IMR-90 (cell line): ENCODE data around the gene KCP. TPM values are rescaled to one million over a fixed set of nuclear protein-coding genes. Genes with fewer than 3 reads are reported as not detected.

Experiments used
- ATAC-seq: fragments of 200-7000 bp; cut with Tn5 transposase; 2 replicates; pipeline ENCODE4 v1.9.1; 2020; ENCODE audit warnings: low read depth, mild to moderate bottlenecking, moderate library complexity
- BruUV-seq: library from RNA; stranded (reverse); fragments of 400-500 nt; replicated peaks from 2 replicates; lab custom pipeline; 2021; lab: Mats Ljungman, UMichigan
- CTCF ChIA-PET: fragments of 300-600 bp; formaldehyde crosslinking; extraction: SDS; loops from one replicate; lab custom pipeline; 2021; ENCODE audit warnings: antibody characterized with exemption; lab: Yijun Ruan, JAX
- POLR2A ChIA-PET: fragments of 300-600 bp; sonication (Branson Sonifier 250); formaldehyde crosslinking; loops from one replicate; lab custom pipeline; 2022; ENCODE audit warnings: antibody characterized with exemption; ENCODE audit not compliant: unreplicated experiment; lab: Charles Lee
- DNase-seq: peaks from one replicate; pipeline ENCODE4 v3.0.0; 2013
- H2AFZ ChIP-seq: replicated peaks from 2 replicates; pipeline ENCODE3; 2013; ENCODE audit warnings: low read length, mild to moderate bottlenecking; ENCODE audit not compliant: poor library complexity
- H2AK5ac ChIP-seq: 2 replicates; pipeline ENCODE4 v1.6.1; 2013; ENCODE audit warnings: low read depth, low read length, inconsistent platforms
- H2AK9ac ChIP-seq: replicated peaks from 2 replicates; pipeline ENCODE3; 2013; ENCODE audit warnings: mild to moderate bottlenecking, low read depth, low read length, moderate library complexity; ENCODE audit not compliant: poor library complexity
- H2BK120ac ChIP-seq: 2 replicates; pipeline ENCODE4 v1.6.1; 2013; ENCODE audit warnings: low read depth, low read length, inconsistent platforms
- H2BK15ac ChIP-seq: 3 replicates; pipeline ENCODE4 v1.6.1; 2013; ENCODE audit warnings: low read depth, low read length, inconsistent platforms
- H2BK20ac ChIP-seq: 2 replicates; pipeline ENCODE4 v1.6.1; 2013; ENCODE audit warnings: low read depth, mild to moderate bottlenecking, inconsistent platforms, low read length, moderate library complexity
- H2BK5ac ChIP-seq: 2 replicates; pipeline ENCODE4 v1.6.1; 2013; ENCODE audit warnings: mild to moderate bottlenecking, low read depth, low read length, inconsistent platforms; ENCODE audit not compliant: poor library complexity, severe bottlenecking
- H3K14ac ChIP-seq: replicated peaks from 2 replicates; pipeline ENCODE4 v1.6.1; 2013; ENCODE audit warnings: low read depth, low read length, inconsistent platforms
- H3K18ac ChIP-seq: 2 replicates; pipeline ENCODE4 v1.6.1; 2013; ENCODE audit warnings: low read depth, low read length, control low read depth
- H3K23ac ChIP-seq: 2 replicates; pipeline ENCODE4 v1.6.1; 2013; ENCODE audit warnings: low read depth, low read length, inconsistent platforms
- H3K27ac ChIP-seq: 2 replicates; pipeline ENCODE4 v1.5.1; 2013; ENCODE audit warnings: mild to moderate bottlenecking, control low read depth, low read length; ENCODE audit not compliant: insufficient read depth
- H3K27me3 ChIP-seq: 2 replicates; pipeline ENCODE4 v1.6.1; 2013; ENCODE audit warnings: low read length; ENCODE audit not compliant: control insufficient read depth, insufficient read depth
- H3K36me3 ChIP-seq: 2 replicates; pipeline ENCODE4 v1.6.1; 2013; ENCODE audit warnings: low read length, mixed read lengths; ENCODE audit not compliant: control insufficient read depth, insufficient read depth
- H3K4ac ChIP-seq: 2 replicates; pipeline ENCODE4 v1.6.1; 2013; ENCODE audit warnings: low read depth, low read length, inconsistent platforms
- H3K4me1 ChIP-seq: 2 replicates; pipeline ENCODE4 v1.6.1; 2013; ENCODE audit warnings: low read length, mixed read lengths; ENCODE audit not compliant: control insufficient read depth, insufficient read depth
- H3K4me2 ChIP-seq: 2 replicates; pipeline ENCODE4 v1.6.1; 2013; ENCODE audit warnings: low read depth, mild to moderate bottlenecking, control low read depth, low read length, moderate library complexity
- H3K4me3 ChIP-seq: 2 replicates; pipeline ENCODE4 v1.5.1; 2013; ENCODE audit warnings: low read depth, mild to moderate bottlenecking, control low read depth, low read length, moderate library complexity; ENCODE audit not compliant: insufficient read depth
- H3K56ac ChIP-seq: 2 replicates; pipeline ENCODE4 v1.6.1; 2013; ENCODE audit warnings: low read length, inconsistent platforms; ENCODE audit not compliant: insufficient read depth; ENCODE audit errors: extremely low read depth
- H3K79me1 ChIP-seq, 2 experiments: 2 replicates each; pipeline ENCODE4 v1.6.1; 2013; ENCODE audit warnings: low read length in 2 of 2, inconsistent platforms in 1 of 2, low read depth in 1 of 2
- H3K9ac ChIP-seq: 2 replicates; pipeline ENCODE4 v1.6.1; 2013; ENCODE audit warnings: low read depth, low read length, control low read depth
- H3K9me1 ChIP-seq: 2 replicates; pipeline ENCODE4 v1.6.1; 2013; ENCODE audit warnings: low read length, inconsistent platforms; ENCODE audit not compliant: insufficient read depth
- H3K9me3 ChIP-seq: 2 replicates; pipeline ENCODE4 v1.6.1; 2013; ENCODE audit warnings: low read length; ENCODE audit not compliant: control insufficient read depth, insufficient read depth
- H4K20me1 ChIP-seq: 2 replicates; pipeline ENCODE4 v1.6.1; 2013; ENCODE audit warnings: low read length, inconsistent platforms; ENCODE audit not compliant: insufficient read depth
- H4K5ac ChIP-seq: 2 replicates; pipeline ENCODE4 v1.6.1; 2013; ENCODE audit warnings: mild to moderate bottlenecking, low read depth, low read length, control low read depth
- H4K8ac ChIP-seq, 2 experiments: 2 replicates each; pipeline ENCODE4 v1.6.1; 2013; ENCODE audit warnings: low read depth in 2 of 2, low read length in 2 of 2, control low read depth in 1 of 2, inconsistent platforms in 1 of 2
- H4K91ac ChIP-seq: 2 replicates; pipeline ENCODE4 v1.6.1; 2013; ENCODE audit warnings: low read depth, low read length, inconsistent platforms; ENCODE audit not compliant: insufficient read depth
- CHD1 ChIP-seq: IDR thresholded peaks from 2 replicates; pipeline ENCODE4 v1.6.1; 2012; ENCODE audit warnings: low read depth, low read length, improper control_type of control experiment
- ELK1 ChIP-seq: fragments of 150-350 bp; IDR thresholded peaks from 2 replicates; pipeline ENCODE4 v1.6.1; 2016; ENCODE audit warnings: low read depth, mild to moderate bottlenecking, low read length, moderate library complexity, borderline replicate concordance
- MAZ ChIP-seq: IDR thresholded peaks from 2 replicates; pipeline ENCODE4 v1.6.1; 2012; ENCODE audit warnings: low read depth, mild to moderate bottlenecking, low read length, improper control_type of control experiment, moderate library complexity, borderline replicate concordance
- whole genome bisulfite sequencing, 2 experiments: methylation state at CpG; one replicate each; pipeline versions ENCODE4 v1.1.5 to v1.1.7; 2013; ENCODE audit warnings: missing lambda C conversion rate in 2 of 2; ENCODE audit not compliant: insufficient read length in 1 of 2; ENCODE audit errors: extremely low coverage in 2 of 2; 5-methylcytosine and 5-hydroxymethylcytosine counted together
- dilution Hi-C: fragments of 300-500 bp; cut with HindIII; formaldehyde crosslinking; loops from one replicate; pipeline ENCODE4 v1.14.3; 2018; ENCODE audit warnings: low sequenced_read_pairs; ENCODE audit not compliant: unreplicated experiment
- in situ Hi-C: fragments of 300-500 bp; cut with MboI; formaldehyde crosslinking; loops from 3 replicates; pipeline ENCODE4 v1.14.3; 2019; ENCODE audit warnings: low sequenced_read_pairs, inconsistent platforms, mixed read lengths
- intact Hi-C: fragments of 100-400 bp; cut with micrococcal nuclease; formaldehyde crosslinking; loops from 2 replicates; pipeline ENCODE4 v1.10.0; 2022
- polyA plus RNA-seq, 3 experiments: library from polyadenylated mRNA; depleted of rRNA; stranded (reverse); fragments of >200 nt; gene quantifications; 2 replicates each; pipeline ENCODE4 v1.2.3, GENCODE V29; 2012; ENCODE audit warnings: low replicate concordance in 1 of 3
- total RNA-seq: library from RNA; depleted of rRNA; stranded (reverse); fragments of >200 nt; gene quantifications from 2 replicates; pipeline ENCODE4 v1.2.3, GENCODE V29; 2012

The KCP gene
- total and polyA plus RNA-seq, 2 of the 4 experiments (the other 2 are of a cell fraction) = 0.03 TPM; not detected in 1

GRCh38 chr7:128867241-128867640 lies 43.3 kb downstream of the KCP start:
- in situ Hi-C loops (no loop called here), dilution Hi-C loops (no loop called here), intact Hi-C loops (no loop called here)
- H3K36me3 ChIP-seq = peaks cover 16% of the 10 kb centered on the region
- no TSS peak for BruUV-seq
- H3K14ac ChIP-seq = no peak overlapping the region
- no peak overlapping the region for H4K8ac ChIP-seq
- H2AFZ ChIP-seq = no peak overlapping the region
- H2BK5ac ChIP-seq = no peak overlapping the region
- no peak overlapping the region for H2AK5ac ChIP-seq
- H3K79me1 ChIP-seq = peaks cover 11 to 16% of the 10 kb centered on the region in 2 experiments
- H3K4me2 ChIP-seq = no peak overlapping the region
- H4K91ac ChIP-seq = no peak overlapping the region
- H2AK9ac ChIP-seq = no peak overlapping the region
- no peak overlapping the region for H2BK120ac ChIP-seq
- CTCF ChIA-PET = no interaction called here
- H3K18ac ChIP-seq = no peak overlapping the region
- H3K56ac ChIP-seq = no peak overlapping the region
- DNase-seq (no peak), ATAC-seq (no peak)
- H3K4me1 ChIP-seq = peaks cover 2% of the 10 kb centered on the region
- H3K4ac ChIP-seq = no peak overlapping the region
- no peak overlapping the region for H3K4me3 ChIP-seq
- no peak overlapping the region for H2BK15ac ChIP-seq
- no peak overlapping the region for H2BK20ac ChIP-seq
- H3K23ac ChIP-seq = no peak overlapping the region
- H3K9me3 ChIP-seq = no peaks in the 10 kb centered on the region
- H4K5ac ChIP-seq = no peak overlapping the region
- TF ChIP-seq CHD1 = no peak
- TF ChIP-seq ELK1 = no peak
- no peak for TF ChIP-seq MAZ
- peaks cover 2% of the 10 kb centered on the region; the same call in 1 of the 2 replicates for H3K9me1 ChIP-seq
- H3K27me3 ChIP-seq = peaks cover 20% of the 10 kb centered on the region
- no peak overlapping the region for H3K9ac ChIP-seq
- POLR2A ChIA-PET = no interaction called here
- H3K27ac ChIP-seq = no peak overlapping the region
- WGBS, 2 experiments = 65% methylated on average over 3 of the region's 4 CpGs; no CpG with 5 or more reads in 1 of the 2 experiments
- peaks cover 31% of the 10 kb centered on the region for H4K20me1 ChIP-seq
